WTC11 (cell line): ENCODE measurements around the gene ANTXR1.

ENCODE experiments used
- ATF1 ChIP-seq: sonication (generic); formaldehyde crosslinking; IDR thresholded peaks from 2 replicates; pipeline ENCODE4 v1.8.1; 2023; ENCODE audit warnings: mild to moderate bottlenecking, moderate library complexity, missing genetic modification reagents
- CREM ChIP-seq: sonication (generic); formaldehyde crosslinking; IDR thresholded peaks from 2 replicates; pipeline ENCODE4 v1.8.1; 2022; ENCODE audit warnings: mild to moderate bottlenecking, missing genetic modification reagents, moderate library complexity
- JAZF1 ChIP-seq: fragments of 250-450 bp; sonication (Bioruptor Pico); IDR thresholded peaks from 2 replicates; pipeline ENCODE4 v1.9.0; 2021; ENCODE audit warnings: moderate library complexity, mild to moderate bottlenecking, inconsistent platforms
- TF ChIP-seq, protein P1 (sequence below): fragments of 200-600 bp; IDR thresholded peaks from 2 replicates; pipeline ENCODE4 v1.8.0; 2022; ENCODE audit warnings: antibody characterized with exemption
- TF ChIP-seq, protein P2 (sequence below): sonication (generic); formaldehyde crosslinking; IDR thresholded peaks from 2 replicates; pipeline ENCODE4 v1.8.1; 2022; ENCODE audit warnings: low read depth, missing genetic modification reagents, borderline replicate concordance
- TF ChIP-seq, protein P3 (sequence below): sonication (generic); formaldehyde crosslinking; IDR thresholded peaks from 2 replicates; pipeline ENCODE4 v1.8.1; 2023; ENCODE audit warnings: mild to moderate bottlenecking, missing genetic modification reagents, moderate library complexity
- TF ChIP-seq, protein P4 (sequence below): sonication (generic); formaldehyde crosslinking; IDR thresholded peaks from 2 replicates; pipeline ENCODE4 v1.8.1; 2023; ENCODE audit warnings: mild to moderate bottlenecking, missing genetic modification reagents
- TF ChIP-seq, protein P5 (sequence below): sonication (generic); formaldehyde crosslinking; IDR thresholded peaks from 2 replicates; pipeline ENCODE4 v1.8.0; 2022; ENCODE audit warnings: mild to moderate bottlenecking, missing genetic modification reagents
- TF ChIP-seq, protein P6 (sequence below): sonication (generic); formaldehyde crosslinking; IDR thresholded peaks from 2 replicates; pipeline ENCODE4 v1.8.1; 2022; ENCODE audit warnings: missing genetic modification reagents, borderline replicate concordance

DNA sequence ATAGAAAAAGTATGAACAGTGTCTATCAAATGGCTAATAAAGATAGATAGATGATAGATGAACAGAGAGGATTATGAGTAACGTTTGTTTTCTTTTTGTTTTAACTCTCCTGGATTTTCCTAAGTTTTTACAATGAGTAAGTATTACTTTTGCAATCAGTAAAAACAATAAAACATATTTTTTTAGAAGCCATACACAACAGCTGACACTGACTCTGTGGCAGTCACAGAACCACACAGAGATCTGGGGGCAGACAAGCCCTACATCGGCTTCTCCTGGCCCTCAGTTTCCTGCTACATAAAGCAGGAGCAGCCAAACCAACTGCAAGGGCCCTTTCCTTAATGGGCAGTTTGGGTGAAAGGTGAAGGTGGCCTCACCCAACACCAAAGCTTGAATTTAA lies 63.6 kb downstream of the ANTXR1 start:
- TF ChIP-seq, protein P1, sequence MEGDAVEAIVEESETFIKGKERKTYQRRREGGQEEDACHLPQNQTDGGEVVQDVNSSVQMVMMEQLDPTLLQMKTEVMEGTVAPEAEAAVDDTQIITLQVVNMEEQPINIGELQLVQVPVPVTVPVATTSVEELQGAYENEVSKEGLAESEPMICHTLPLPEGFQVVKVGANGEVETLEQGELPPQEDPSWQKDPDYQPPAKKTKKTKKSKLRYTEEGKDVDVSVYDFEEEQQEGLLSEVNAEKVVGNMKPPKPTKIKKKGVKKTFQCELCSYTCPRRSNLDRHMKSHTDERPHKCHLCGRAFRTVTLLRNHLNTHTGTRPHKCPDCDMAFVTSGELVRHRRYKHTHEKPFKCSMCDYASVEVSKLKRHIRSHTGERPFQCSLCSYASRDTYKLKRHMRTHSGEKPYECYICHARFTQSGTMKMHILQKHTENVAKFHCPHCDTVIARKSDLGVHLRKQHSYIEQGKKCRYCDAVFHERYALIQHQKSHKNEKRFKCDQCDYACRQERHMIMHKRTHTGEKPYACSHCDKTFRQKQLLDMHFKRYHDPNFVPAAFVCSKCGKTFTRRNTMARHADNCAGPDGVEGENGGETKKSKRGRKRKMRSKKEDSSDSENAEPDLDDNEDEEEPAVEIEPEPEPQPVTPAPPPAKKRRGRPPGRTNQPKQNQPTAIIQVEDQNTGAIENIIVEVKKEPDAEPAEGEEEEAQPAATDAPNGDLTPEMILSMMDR = no peak
- TF ChIP-seq CREM (CRISPR knock-in tag) (no peak), ATF1 (CRISPR knock-in tag) (no peak), JAZF1 (CRISPR knock-in tag) (no peak)
- TF ChIP-seq, protein P2, sequence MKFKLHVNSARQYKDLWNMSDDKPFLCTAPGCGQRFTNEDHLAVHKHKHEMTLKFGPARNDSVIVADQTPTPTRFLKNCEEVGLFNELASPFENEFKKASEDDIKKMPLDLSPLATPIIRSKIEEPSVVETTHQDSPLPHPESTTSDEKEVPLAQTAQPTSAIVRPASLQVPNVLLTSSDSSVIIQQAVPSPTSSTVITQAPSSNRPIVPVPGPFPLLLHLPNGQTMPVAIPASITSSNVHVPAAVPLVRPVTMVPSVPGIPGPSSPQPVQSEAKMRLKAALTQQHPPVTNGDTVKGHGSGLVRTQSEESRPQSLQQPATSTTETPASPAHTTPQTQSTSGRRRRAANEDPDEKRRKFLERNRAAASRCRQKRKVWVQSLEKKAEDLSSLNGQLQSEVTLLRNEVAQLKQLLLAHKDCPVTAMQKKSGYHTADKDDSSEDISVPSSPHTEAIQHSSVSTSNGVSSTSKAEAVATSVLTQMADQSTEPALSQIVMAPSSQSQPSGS (CRISPR knock-in tag) = no peak
- TF ChIP-seq, protein P3, sequence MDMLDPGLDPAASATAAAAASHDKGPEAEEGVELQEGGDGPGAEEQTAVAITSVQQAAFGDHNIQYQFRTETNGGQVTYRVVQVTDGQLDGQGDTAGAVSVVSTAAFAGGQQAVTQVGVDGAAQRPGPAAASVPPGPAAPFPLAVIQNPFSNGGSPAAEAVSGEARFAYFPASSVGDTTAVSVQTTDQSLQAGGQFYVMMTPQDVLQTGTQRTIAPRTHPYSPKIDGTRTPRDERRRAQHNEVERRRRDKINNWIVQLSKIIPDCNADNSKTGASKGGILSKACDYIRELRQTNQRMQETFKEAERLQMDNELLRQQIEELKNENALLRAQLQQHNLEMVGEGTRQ (CRISPR knock-in tag) = no peak
- TF ChIP-seq, protein P4, sequence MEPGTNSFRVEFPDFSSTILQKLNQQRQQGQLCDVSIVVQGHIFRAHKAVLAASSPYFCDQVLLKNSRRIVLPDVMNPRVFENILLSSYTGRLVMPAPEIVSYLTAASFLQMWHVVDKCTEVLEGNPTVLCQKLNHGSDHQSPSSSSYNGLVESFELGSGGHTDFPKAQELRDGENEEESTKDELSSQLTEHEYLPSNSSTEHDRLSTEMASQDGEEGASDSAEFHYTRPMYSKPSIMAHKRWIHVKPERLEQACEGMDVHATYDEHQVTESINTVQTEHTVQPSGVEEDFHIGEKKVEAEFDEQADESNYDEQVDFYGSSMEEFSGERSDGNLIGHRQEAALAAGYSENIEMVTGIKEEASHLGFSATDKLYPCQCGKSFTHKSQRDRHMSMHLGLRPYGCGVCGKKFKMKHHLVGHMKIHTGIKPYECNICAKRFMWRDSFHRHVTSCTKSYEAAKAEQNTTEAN = no peak
- TF ChIP-seq, protein P5, sequence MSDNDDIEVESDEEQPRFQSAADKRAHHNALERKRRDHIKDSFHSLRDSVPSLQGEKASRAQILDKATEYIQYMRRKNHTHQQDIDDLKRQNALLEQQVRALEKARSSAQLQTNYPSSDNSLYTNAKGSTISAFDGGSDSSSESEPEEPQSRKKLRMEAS = no peak
- TF ChIP-seq, protein P6, sequence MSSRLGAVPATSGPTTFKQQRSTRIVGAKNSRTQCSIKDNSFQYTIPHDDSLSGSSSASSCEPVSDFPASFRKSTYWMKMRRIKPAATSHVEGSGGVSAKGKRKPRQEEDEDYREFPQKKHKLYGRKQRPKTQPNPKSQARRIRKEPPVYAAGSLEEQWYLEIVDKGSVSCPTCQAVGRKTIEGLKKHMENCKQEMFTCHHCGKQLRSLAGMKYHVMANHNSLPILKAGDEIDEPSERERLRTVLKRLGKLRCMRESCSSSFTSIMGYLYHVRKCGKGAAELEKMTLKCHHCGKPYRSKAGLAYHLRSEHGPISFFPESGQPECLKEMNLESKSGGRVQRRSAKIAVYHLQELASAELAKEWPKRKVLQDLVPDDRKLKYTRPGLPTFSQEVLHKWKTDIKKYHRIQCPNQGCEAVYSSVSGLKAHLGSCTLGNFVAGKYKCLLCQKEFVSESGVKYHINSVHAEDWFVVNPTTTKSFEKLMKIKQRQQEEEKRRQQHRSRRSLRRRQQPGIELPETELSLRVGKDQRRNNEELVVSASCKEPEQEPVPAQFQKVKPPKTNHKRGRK = no peak
